ENCODE data around the gene GOLGA1.
"Not testable (repeated sequence)": the region's sequence is repeated elsewhere in the genome, so short reads cannot be mapped to it uniquely, and the experiment has no call there.

The GOLGA1 gene, protein sequence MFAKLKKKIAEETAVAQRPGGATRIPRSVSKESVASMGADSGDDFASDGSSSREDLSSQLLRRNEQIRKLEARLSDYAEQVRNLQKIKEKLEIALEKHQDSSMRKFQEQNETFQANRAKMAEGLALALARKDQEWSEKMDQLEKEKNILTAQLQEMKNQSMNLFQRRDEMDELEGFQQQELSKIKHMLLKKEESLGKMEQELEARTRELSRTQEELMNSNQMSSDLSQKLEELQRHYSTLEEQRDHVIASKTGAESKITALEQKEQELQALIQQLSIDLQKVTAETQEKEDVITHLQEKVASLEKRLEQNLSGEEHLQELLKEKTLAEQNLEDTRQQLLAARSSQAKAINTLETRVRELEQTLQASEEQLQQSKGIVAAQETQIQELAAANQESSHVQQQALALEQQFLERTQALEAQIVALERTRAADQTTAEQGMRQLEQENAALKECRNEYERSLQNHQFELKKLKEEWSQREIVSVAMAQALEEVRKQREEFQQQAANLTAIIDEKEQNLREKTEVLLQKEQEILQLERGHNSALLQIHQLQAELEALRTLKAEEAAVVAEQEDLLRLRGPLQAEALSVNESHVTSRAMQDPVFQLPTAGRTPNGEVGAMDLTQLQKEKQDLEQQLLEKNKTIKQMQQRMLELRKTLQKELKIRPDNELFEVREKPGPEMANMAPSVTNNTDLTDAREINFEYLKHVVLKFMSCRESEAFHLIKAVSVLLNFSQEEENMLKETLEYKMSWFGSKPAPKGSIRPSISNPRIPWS
- 28.0 to 64.4 (median 39.7) reads per million in 9 experiments for total RNA-seq

GRCh38 chr9:124940894-124941678 lies at the start of gene GOLGA1:
Gene GOLGA1, minus strand, starts transcription at chr9:124941083. Its CDS starts 2,372 bp downstream, at chr9:124938711.
- Mint-ChIP-seq H3K27ac (peak within 1 kb of the TSS; percentile 96 to 97), H3K4me3 (peak within 1 kb of the TSS; percentile 86 to 92), H3K36me3 (ENCODE audit: insufficient read depth) (peaks cover 47% of the 10 kb centered on the region), H3K27me3 (no peaks in the 10 kb centered on the region), H3K9me3 (no peaks in the 10 kb centered on the region), H3K4me1 (ENCODE audit: low read depth in 2 of 2) (peaks cover 16 to 27% of the 10 kb centered on the region in 2 donors)
- ATAC-seq (replicated peaks), result peak; percentile 85
- peak; percentile 89 to 90 (median 89) for DNase-seq

- ATAC-seq (replicated peaks) (no peak), DNase-seq (no peak)
- Mint-ChIP-seq H3K9me3 (no peaks in the 10 kb centered on the region), H3K27ac (no peak overlapping the region), H3K36me3 (ENCODE audit: insufficient read depth) (peaks cover 18% of the 10 kb centered on the region), H3K27me3 (no peaks in the 10 kb centered on the region), H3K4me1 (ENCODE audit: low read depth in 2 of 2) (no peaks in the 10 kb centered on the region), H3K4me3 (no peak overlapping the region)
Observed at GRCh38 chr9:124983698-124984097, 42.8 kb upstream of the GOLGA1 start.

DNA sequence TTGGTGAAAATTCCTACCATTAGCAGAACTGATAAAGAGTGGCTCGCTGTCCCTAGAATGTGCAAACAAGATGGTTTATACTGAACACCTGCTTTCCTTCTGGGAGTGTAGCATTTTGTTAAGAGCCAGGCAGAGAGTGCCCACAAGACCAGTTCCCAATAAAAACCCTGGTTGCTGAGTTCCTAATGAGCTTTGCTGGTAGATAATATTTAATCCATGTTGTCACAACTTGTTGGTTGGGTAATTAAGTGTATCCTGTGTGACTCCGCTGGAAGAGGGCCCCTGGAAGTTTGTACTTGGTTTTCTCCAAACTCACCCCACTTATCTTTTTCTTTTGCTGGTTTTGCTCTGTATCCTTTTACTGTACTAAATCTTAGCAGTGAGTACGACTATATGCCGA lies 39.5 kb upstream of the GOLGA1 start:
- Mint-ChIP-seq H3K4me1 (ENCODE audit: low read depth in 2 of 2) (no peaks in the 10 kb centered on the region), H3K27me3 (no peaks in the 10 kb centered on the region), H3K27ac (no peak overlapping the region), H3K36me3 (ENCODE audit: insufficient read depth) (peaks cover 19% of the 10 kb centered on the region), H3K4me3 (no peak overlapping the region), H3K9me3 (no peaks in the 10 kb centered on the region)
- DNase-seq, result no peak
- ATAC-seq (replicated peaks), result no peak

DNA sequence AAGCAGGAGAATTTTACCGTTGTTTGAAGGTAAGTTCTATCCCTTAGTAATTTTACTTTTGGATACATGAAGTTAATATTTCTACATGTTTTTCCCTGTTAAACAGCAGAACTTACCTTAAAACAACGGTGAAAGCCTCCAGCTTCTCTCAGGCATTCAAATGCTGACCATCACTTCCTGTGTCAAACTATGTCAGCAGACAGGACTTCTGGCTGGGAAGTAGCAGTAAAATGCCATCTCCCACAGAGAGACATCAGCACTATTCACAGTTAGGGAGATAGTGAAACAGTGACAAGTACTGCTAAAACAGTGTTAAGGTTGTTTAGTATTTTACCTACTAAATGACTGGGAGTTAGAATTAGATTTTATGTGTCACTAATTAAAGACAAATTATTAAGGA lies 34.2 kb upstream of the GOLGA1 start:
- no peaks in the 10 kb centered on the region for H3K4me1 Mint-ChIP-seq (ENCODE audit: low read depth in 2 of 2)
- H3K9me3 Mint-ChIP-seq, result no peaks in the 10 kb centered on the region
- H3K27ac Mint-ChIP-seq, result peak overlapping the region; percentile 23 to 52
- H3K27me3 Mint-ChIP-seq, result no peaks in the 10 kb centered on the region
- no peak overlapping the region for H3K4me3 Mint-ChIP-seq
- DNase-seq, result no peak
- no peak for ATAC-seq (replicated peaks)
- H3K36me3 Mint-ChIP-seq (ENCODE audit: insufficient read depth), result peaks cover 23% of the 10 kb centered on the region

DNA sequence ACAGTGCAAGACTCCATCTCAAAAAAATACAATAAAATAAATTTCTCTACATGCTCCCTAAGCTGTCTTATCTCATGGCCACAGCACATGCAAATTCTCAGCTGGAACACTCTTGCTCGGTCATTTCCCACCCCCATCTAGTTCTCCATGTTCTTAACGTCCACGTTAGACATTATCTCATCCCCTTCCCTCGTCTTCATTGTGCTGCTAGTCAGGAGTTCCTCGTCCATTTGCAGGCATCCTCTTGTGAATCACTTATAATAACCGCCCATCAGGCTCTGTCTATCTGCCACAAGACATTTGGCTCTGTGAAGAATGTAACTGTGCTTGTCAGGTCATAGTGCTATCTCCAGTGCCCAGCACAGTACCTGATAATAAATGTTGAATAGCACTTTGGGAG lies 32.9 kb upstream of the GOLGA1 start:
- no peaks in the 10 kb centered on the region for H3K4me1 Mint-ChIP-seq (ENCODE audit: low read depth in 2 of 2)
- no peak for DNase-seq
- no peak overlapping the region for H3K4me3 Mint-ChIP-seq
- no peaks in the 10 kb centered on the region for H3K9me3 Mint-ChIP-seq
- no peak for ATAC-seq (replicated peaks)
- H3K36me3 Mint-ChIP-seq (ENCODE audit: insufficient read depth), result peaks cover 21% of the 10 kb centered on the region
- H3K27me3 Mint-ChIP-seq, result no peaks in the 10 kb centered on the region
- H3K27ac Mint-ChIP-seq, result no peak overlapping the region

GRCh38 chr9:124972241-124972770 lies 31.4 kb upstream of the GOLGA1 start:
- Mint-ChIP-seq H3K27me3 (no peaks in the 10 kb centered on the region), H3K9me3 (no peaks in the 10 kb centered on the region), H3K4me1 (ENCODE audit: low read depth in 2 of 2) (peaks cover 0 to 3% of the 10 kb centered on the region in 2 donors), H3K27ac (peak overlapping the region in 1 of 2 donors; percentile 65), H3K4me3 (no peak overlapping the region), H3K36me3 (ENCODE audit: insufficient read depth) (peaks cover 14% of the 10 kb centered on the region)
- DNase-seq (no peak), ATAC-seq (replicated peaks) (no peak)

DNA sequence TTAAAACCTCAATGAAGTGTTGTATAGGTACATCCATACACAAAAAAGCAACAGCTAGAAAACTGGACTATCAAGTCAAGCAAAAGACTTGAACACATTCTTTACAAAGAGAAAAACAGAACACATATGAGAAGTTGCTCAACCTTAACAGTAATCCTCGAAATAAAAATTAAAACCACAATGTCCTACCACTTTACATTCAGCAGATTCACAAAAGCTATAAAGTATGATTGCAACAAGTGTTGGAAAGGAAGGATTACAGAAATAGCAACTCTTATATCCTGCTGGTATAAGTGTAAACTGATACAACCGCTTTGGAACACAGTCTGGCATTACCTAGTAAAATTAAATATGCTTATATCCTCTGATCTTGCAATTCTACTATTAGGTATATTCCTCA lies 28.5 kb upstream of the GOLGA1 start:
- peaks cover 13% of the 10 kb centered on the region for H3K36me3 Mint-ChIP-seq (ENCODE audit: insufficient read depth)
- H3K9me3 Mint-ChIP-seq, result no peaks in the 10 kb centered on the region
- H3K27me3 Mint-ChIP-seq, result no peaks in the 10 kb centered on the region
- DNase-seq (no peak), ATAC-seq (replicated peaks) (no peak)
- peaks cover 12 to 28% of the 10 kb centered on the region in 2 donors for H3K4me1 Mint-ChIP-seq (ENCODE audit: low read depth in 2 of 2)
- no peak overlapping the region for H3K4me3 Mint-ChIP-seq
- no peak overlapping the region for H3K27ac Mint-ChIP-seq

DNA sequence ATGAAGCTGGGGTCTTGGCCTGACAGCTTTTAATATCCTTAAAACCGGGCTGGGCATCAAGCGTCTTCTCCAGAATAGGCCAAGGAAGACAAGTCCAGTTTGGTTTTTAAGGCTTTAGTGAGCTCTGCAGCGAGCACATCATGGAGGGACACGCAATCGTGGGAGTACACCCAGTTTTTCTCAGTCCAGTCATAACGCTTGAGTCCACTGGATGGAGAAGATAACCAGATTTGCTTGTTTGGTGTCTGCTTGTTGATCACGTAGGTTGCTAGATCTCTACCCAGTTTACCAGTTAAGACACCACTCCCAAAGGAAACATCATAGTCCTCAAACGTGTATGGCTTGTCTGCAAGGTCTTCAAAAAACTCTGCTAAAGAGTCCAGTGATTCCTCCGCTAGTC lies 27.4 kb upstream of the GOLGA1 start:
- ATAC-seq (replicated peaks) (no peak), DNase-seq (no peak)
- Mint-ChIP-seq H3K4me3 (no peak overlapping the region), H3K36me3 (ENCODE audit: insufficient read depth) (peaks cover 12% of the 10 kb centered on the region), H3K27ac (peak overlapping the region in 1 of 2 donors; percentile 95), H3K9me3 (no peaks in the 10 kb centered on the region), H3K27me3 (no peaks in the 10 kb centered on the region), H3K4me1 (ENCODE audit: low read depth in 2 of 2) (peaks cover 14 to 37% of the 10 kb centered on the region in 2 donors)

DNA sequence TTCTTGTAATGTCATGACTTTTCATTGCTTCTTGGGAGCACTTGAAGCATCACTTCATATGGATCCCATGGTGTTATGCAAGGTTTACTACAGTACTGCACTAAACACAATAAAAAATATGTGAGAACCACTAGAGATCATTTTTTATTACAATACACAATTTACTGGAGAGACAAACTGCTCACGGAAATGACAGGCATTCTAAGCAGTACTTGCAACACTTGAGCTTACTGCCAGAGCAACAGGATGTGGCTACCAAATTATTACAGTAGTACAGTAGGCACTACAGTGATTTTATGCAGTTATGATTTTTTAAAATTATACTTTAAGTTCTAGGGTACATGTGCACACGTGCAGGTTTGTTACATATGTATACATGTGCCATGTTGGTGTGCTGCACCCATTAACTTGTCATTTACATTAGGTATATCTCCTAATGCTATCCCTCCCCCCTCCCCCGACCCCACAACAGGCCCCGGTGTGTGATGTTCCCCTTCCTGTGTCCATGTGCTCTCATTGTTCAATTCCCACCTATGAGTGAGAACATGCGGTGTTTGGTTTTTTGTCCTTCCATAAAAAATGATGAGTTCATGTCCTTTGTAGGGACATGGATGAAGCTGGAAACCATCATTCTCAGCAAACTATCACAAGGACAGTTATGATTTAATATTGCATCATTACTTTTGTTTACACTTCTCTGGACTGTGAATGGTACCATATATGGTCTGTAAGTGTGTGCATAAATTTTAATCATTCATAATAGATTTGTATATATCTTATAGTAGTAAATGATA lies 25.1 kb upstream of the GOLGA1 start:
- Mint-ChIP-seq H3K27ac (peak overlapping the region; percentile 92 to 95), H3K4me3 (peak overlapping the region; percentile 48 to 60), H3K4me1 (ENCODE audit: low read depth in 2 of 2) (peaks cover 14 to 37% of the 10 kb centered on the region in 2 donors)
- ATAC-seq (replicated peaks) (peak; percentile 98), DNase-seq (peak; percentile 4 to 12 (median 11))
- H3K27me3 Mint-ChIP-seq; H3K36me3 Mint-ChIP-seq (ENCODE audit: insufficient read depth); H3K9me3 Mint-ChIP-seq: not testable (repeated sequence)

- H3K4me3 Mint-ChIP-seq, result no peak overlapping the region
- no peaks in the 10 kb centered on the region for H3K27me3 Mint-ChIP-seq
- H3K36me3 Mint-ChIP-seq (ENCODE audit: insufficient read depth), result peaks cover 3% of the 10 kb centered on the region
- no peak for ATAC-seq (replicated peaks)
- H3K27ac Mint-ChIP-seq, result peak overlapping the region; percentile 92 to 95
- H3K4me1 Mint-ChIP-seq (ENCODE audit: low read depth in 2 of 2), result peaks cover 14 to 37% of the 10 kb centered on the region in 2 donors
- no peaks in the 10 kb centered on the region for H3K9me3 Mint-ChIP-seq
- no peak for DNase-seq
Observed at GRCh38 chr9:124964604-124965003, 23.7 kb upstream of the GOLGA1 start.

DNA sequence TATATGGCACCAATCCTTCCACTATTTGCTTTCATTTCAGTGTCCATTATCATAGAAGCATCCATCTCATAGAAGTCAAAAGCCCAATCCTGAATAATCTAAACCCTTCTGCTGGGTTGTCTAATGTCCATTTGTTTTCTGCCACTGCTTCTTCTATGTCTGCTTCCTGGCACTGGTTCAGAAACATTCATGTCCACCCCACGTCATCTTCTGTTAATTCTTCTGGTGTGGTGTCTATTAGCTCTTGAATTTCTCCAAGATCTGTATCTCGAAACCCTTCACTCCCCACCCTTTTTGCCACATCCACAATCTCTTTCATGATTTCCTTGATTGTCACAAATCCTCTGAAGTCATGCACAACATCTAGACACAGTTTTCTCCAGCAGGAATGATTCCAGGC lies 23.2 kb upstream of the GOLGA1 start:
- H3K4me3 Mint-ChIP-seq, result no peak overlapping the region
- no peak for ATAC-seq (replicated peaks)
- DNase-seq, result no peak
- peaks cover 2% of the 10 kb centered on the region for H3K36me3 Mint-ChIP-seq (ENCODE audit: insufficient read depth)
- H3K4me1 Mint-ChIP-seq (ENCODE audit: low read depth in 2 of 2), result peaks cover 14 to 37% of the 10 kb centered on the region in 2 donors
- peak overlapping the region in 1 of 2 donors; percentile 95 for H3K27ac Mint-ChIP-seq
- H3K27me3 Mint-ChIP-seq, result no peaks in the 10 kb centered on the region
- no peaks in the 10 kb centered on the region for H3K9me3 Mint-ChIP-seq

DNA sequence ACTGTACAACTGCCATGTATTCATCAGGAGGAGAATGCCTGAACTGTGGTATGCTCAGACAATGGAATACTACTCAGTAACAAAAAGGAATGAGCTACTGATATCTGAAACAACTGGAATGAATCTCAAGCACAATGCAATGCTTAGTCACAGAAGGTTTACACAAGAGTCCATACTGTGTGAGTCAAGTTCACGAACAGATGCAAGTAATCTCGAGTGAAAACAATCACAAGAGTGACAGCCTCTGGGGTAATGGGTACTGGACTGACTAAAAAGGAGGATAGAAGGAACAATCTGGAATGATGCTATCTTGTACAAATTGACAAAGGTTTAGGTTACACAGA lies 19.5 kb upstream of the GOLGA1 start:
- Mint-ChIP-seq H3K27me3 (no peaks in the 10 kb centered on the region), H3K4me3 (no peak overlapping the region), H3K4me1 (ENCODE audit: low read depth in 2 of 2) (peaks cover 8 to 19% of the 10 kb centered on the region in 2 donors), H3K27ac (no peak overlapping the region), H3K9me3 (no peaks in the 10 kb centered on the region), H3K36me3 (ENCODE audit: insufficient read depth) (no peaks in the 10 kb centered on the region)
- ATAC-seq (replicated peaks), result no peak
- DNase-seq, result no peak
